Subcutaneous abdominal adipose tissue (tissue), 5 donors: ENCODE data around the gene RPS6KA5.

ENCODE experiments used
- H3K27ac ChIP-seq: one replicate; pipeline ENCODE4 v1.7.0; 2013; ENCODE audit warnings: low read depth, mild to moderate bottlenecking, inconsistent platforms, low read length, moderate library complexity
- H3K27me3 ChIP-seq, 5 donors: one replicate each; pipeline ENCODE4 v1.7.0; 2013; ENCODE audit warnings: low read length in 5 of 5, inconsistent platforms in 1 of 5; ENCODE audit not compliant: control insufficient read depth in 5 of 5, insufficient read depth in 4 of 5
- H3K36me3 ChIP-seq, 5 donors: one replicate each; pipeline ENCODE4 v1.7.0; 2013; ENCODE audit warnings: low read length in 5 of 5; ENCODE audit not compliant: control insufficient read depth in 5 of 5, insufficient read depth in 5 of 5
- H3K4me1 ChIP-seq, 5 donors: one replicate each; pipeline ENCODE4 v1.7.0; 2013; ENCODE audit warnings: low read length in 5 of 5, mild to moderate bottlenecking in 3 of 5, moderate library complexity in 1 of 5; ENCODE audit not compliant: control insufficient read depth in 5 of 5, insufficient read depth in 5 of 5
- H3K4me3 ChIP-seq, 5 donors: one replicate each; pipeline ENCODE4 v1.7.0; 2013; ENCODE audit warnings: low read length in 5 of 5, low read depth in 1 of 5
- H3K9ac ChIP-seq, 5 donors: one replicate each; pipeline ENCODE4 v1.7.0; 2013; ENCODE audit warnings: low read length in 5 of 5, mild to moderate bottlenecking in 4 of 5, moderate library complexity in 3 of 5
- H3K9me3 ChIP-seq, 5 donors: one replicate each; pipeline ENCODE4 v1.7.0; 2013; ENCODE audit warnings: low read length in 5 of 5; ENCODE audit not compliant: control insufficient read depth in 5 of 5
- donor health status: healthy.
- donor health status: healthy.
- donor health status: healthy.
- donor health status: healthy.
- donor health status: healthy.

RPS6KA5 gene

GRCh38 chr14:90797919-90798318 lies 262.5 kb downstream of the RPS6KA5 start:
- no peaks in the 10 kb centered on the region for H3K36me3 ChIP-seq
- no peaks in the 10 kb centered on the region for H3K27me3 ChIP-seq
- peaks cover 3 to 48% (median 44%) of the 10 kb centered on the region in 5 donors for H3K4me1 ChIP-seq
- H3K27ac ChIP-seq, result no peak overlapping the region
- no peak overlapping the region for H3K4me3 ChIP-seq
- no peaks in the 10 kb centered on the region for H3K9me3 ChIP-seq
- no peak overlapping the region for H3K9ac ChIP-seq
